Fibroblast of the aortic adventitia (primary cell): ENCODE results near the gene EML4. TPM values are rescaled to one million over a fixed set of nuclear protein-coding genes. Genes with fewer than 3 reads are reported as not detected.
"Not testable (repeated sequence)": the region's sequence is repeated elsewhere in the genome, so short reads cannot be mapped to it uniquely, and the experiment has no call there.

Experiments used
- DNase-seq: peaks from one replicate; pipeline ENCODE4 v3.0.0-alpha.2; 2010; ENCODE audit warnings: low read depth
- H3K4me3 ChIP-seq: 2 replicates; pipeline ENCODE4 v1.5.1; 2011; ENCODE audit warnings: low read depth, mild to moderate bottlenecking, control low read depth, low read length, moderate library complexity
- CTCF ChIP-seq: IDR thresholded peaks from 2 replicates; pipeline ENCODE4 v1.5.1; 2011; ENCODE audit warnings: mild to moderate bottlenecking, low read length, control low read depth, inconsistent platforms; ENCODE audit not compliant: insufficient read depth
- total RNA-seq: library from RNA; depleted of rRNA; stranded (reverse); fragments of >200 nt; gene quantifications from 2 replicates; pipeline ENCODE4 v1.2.3, GENCODE V29; 2012; ENCODE audit warnings: low replicate concordance

EML4 gene
- total RNA-seq, 1 donor, result 50.9 TPM

- no peak for DNase-seq
- no peak overlapping the region for H3K4me3 ChIP-seq
- TF ChIP-seq CTCF, result no peak
Measured at GRCh38 chr2:42267530-42267929, 98.4 kb downstream of the EML4 start.

- no peak for DNase-seq
- TF ChIP-seq CTCF, result no peak
Measured at GRCh38 chr2:42268528-42269151, 99.5 kb downstream of the EML4 start.

GRCh38 chr2:42270757-42271156 lies 101.6 kb downstream of the EML4 start:
- no peak overlapping the region for H3K4me3 ChIP-seq
- no peak for DNase-seq
- no peak for TF ChIP-seq CTCF

More at GRCh38 chr2:42268528-42269151, 99.5 kb downstream of the EML4 start:
- H3K4me3 ChIP-seq, result no peak overlapping the region

GRCh38 chr2:42271246-42271645 lies 102.1 kb downstream of the EML4 start:
- not testable (repeated sequence) for H3K4me3 ChIP-seq
- peak; percentile 33 for DNase-seq

- no peak for DNase-seq
- TF ChIP-seq CTCF, result no peak
- no peak overlapping the region for H3K4me3 ChIP-seq
Measured at GRCh38 chr2:42274863-42275262, 105.7 kb downstream of the EML4 start.

GRCh38 chr2:42281416-42282081 lies 112.4 kb downstream of the EML4 start:
- DNase-seq, result no peak
- no peak overlapping the region for H3K4me3 ChIP-seq
- no peak for TF ChIP-seq CTCF

GRCh38 chr2:42284019-42284418 lies 114.9 kb downstream of the EML4 start:
- DNase-seq, result no peak
- no peak overlapping the region for H3K4me3 ChIP-seq
- no peak for TF ChIP-seq CTCF
